SK-N-SH (cell line): Measurements from ENCODE around the gene PACSIN1. TPM values are rescaled to one million over a fixed set of nuclear protein-coding genes. Genes with fewer than 3 reads are reported as not detected.

Experiments
- CTCF ChIA-PET: fragments of 300-600, 350-600 bp; formaldehyde crosslinking; extraction: SDS; loops from one replicate; lab custom pipeline; 2021; lab: Yijun Ruan, JAX
- POLR2A ChIA-PET: fragments of 350-600 bp; sonication (Branson Sonifier 250); formaldehyde crosslinking; extraction: SDS; loops from one replicate; lab custom pipeline; 2020; ENCODE audit warnings: antibody characterized with exemption, inconsistent platforms; lab: Yijun Ruan, JAX
- DNase-seq: peaks from one replicate; pipeline ENCODE4 v3.0.0; 2012
- H2AFZ ChIP-seq: fragments of 200-600 bp; sonication (generic); 2 replicates; pipeline ENCODE4 v1.8.1; 2016; ENCODE audit warnings: antibody characterized with exemption, mild to moderate bottlenecking, low read depth
- H3F3A ChIP-seq: fragments of 200-600 bp; sonication (generic); replicated peaks from 2 replicates; pipeline ENCODE3; 2016; ENCODE audit warnings: antibody characterized with exemption, mild to moderate bottlenecking; ENCODE audit not compliant: insufficient read depth
- H3K27ac ChIP-seq, 2 experiments: fragments of 200-500 bp in 1 of 2; fragments of 200-600 bp in 1 of 2; sonication (Bioruptor generic) in 1 of 2; sonication (generic), shearing (Covaris generic) in 1 of 2; 2 replicates each; pipeline versions ENCODE4 v1.5.1 to v1.6.1; 2014 to 2016; ENCODE audit warnings: low read depth in 2 of 2, inconsistent platforms in 1 of 2, low read length in 1 of 2, mild to moderate bottlenecking in 1 of 2, mixed read lengths in 1 of 2
- H3K27me3 ChIP-seq: fragments of 200-600 bp; sonication (generic), shearing (Covaris generic); 2 replicates; pipeline ENCODE4 v1.6.1; 2016; ENCODE audit warnings: mixed run types; ENCODE audit not compliant: insufficient read depth
- H3K36me3 ChIP-seq, 2 experiments: fragments of 200-500 bp in 1 of 2; fragments of 200-600 bp in 1 of 2; sonication (Bioruptor generic) in 1 of 2; sonication (generic) in 1 of 2; replicated peaks in 1 of 2; 2 replicates each; pipeline versions ENCODE3 to v1.5.1; 2014 to 2016; ENCODE audit warnings: low read length in 1 of 2, mild to moderate bottlenecking in 1 of 2; ENCODE audit not compliant: insufficient read depth in 2 of 2, control insufficient read depth in 1 of 2
- H3K4me1 ChIP-seq, 2 experiments: fragments of 200-500 bp in 1 of 2; fragments of 200-600 bp in 1 of 2; sonication (Bioruptor generic) in 1 of 2; sonication (generic), shearing (Covaris generic) in 1 of 2; 2 replicates each; pipeline versions ENCODE4 v1.5.1 to v1.6.1; 2014 to 2016; ENCODE audit warnings: low read depth in 1 of 2, low read length in 1 of 2, mixed run types in 1 of 2; ENCODE audit not compliant: insufficient read depth in 2 of 2, control insufficient read depth in 1 of 2
- H3K4me2 ChIP-seq: fragments of 200-600 bp; sonication (generic), shearing (Covaris generic); 2 replicates; pipeline ENCODE4 v1.6.1; 2017; ENCODE audit warnings: mixed run types
- H3K4me3 ChIP-seq, 2 experiments: fragments of 200-500 bp in 1 of 2; fragments of 200-600 bp in 1 of 2; sonication (Bioruptor generic) in 1 of 2; sonication (generic), shearing (Covaris generic) in 1 of 2; 2 replicates each; pipeline versions ENCODE4 v1.5.1 to v1.8.1; 2014 to 2016; ENCODE audit warnings: low read depth in 2 of 2, inconsistent platforms in 1 of 2, low read length in 1 of 2, mild to moderate bottlenecking in 1 of 2, mixed read lengths in 1 of 2, moderate library complexity in 1 of 2
- H3K79me2 ChIP-seq: fragments of 200-600 bp; sonication (generic); 2 replicates; pipeline ENCODE4 v1.8.1; 2017; ENCODE audit warnings: mild to moderate bottlenecking; ENCODE audit not compliant: insufficient read depth
- H3K9ac ChIP-seq: fragments of 200-600 bp; sonication (generic); 2 replicates; pipeline ENCODE4 v1.6.1; 2017; ENCODE audit warnings: mixed run types
- H3K9me2 ChIP-seq: fragments of 200-600 bp; sonication (generic); 2 replicates; pipeline ENCODE4 v1.6.1; 2017; ENCODE audit warnings: mixed run types
- H3K9me3 ChIP-seq: fragments of 200-600 bp; sonication (generic); 2 replicates; pipeline ENCODE4 v1.6.1; 2017; ENCODE audit warnings: mixed run types, mild to moderate bottlenecking, moderate library complexity
- H4K20me1 ChIP-seq: fragments of 200-600 bp; sonication (generic); 2 replicates; pipeline ENCODE4 v1.6.1; 2017; ENCODE audit warnings: mild to moderate bottlenecking, mixed run types; ENCODE audit not compliant: insufficient read depth
- EP300 ChIP-seq, 2 experiments: IDR thresholded peaks; 2 replicates each; pipeline versions ENCODE4 v1.4.0 to v1.6.1; 2012; ENCODE audit warnings: borderline replicate concordance in 1 of 2, low read depth in 1 of 2, low read length in 1 of 2
- FOXM1 ChIP-seq: IDR thresholded peaks from 2 replicates; pipeline ENCODE4 v1.4.0; 2012; ENCODE audit warnings: low read depth, mild to moderate bottlenecking
- JUND ChIP-seq: IDR thresholded peaks from 2 replicates; pipeline ENCODE4 v1.4.0; 2012
- MXI1 ChIP-seq: IDR thresholded peaks from 2 replicates; pipeline ENCODE4 v1.6.1; 2012; ENCODE audit warnings: mild to moderate bottlenecking, low read depth, low read length, improper control_type of control experiment
- POLR2AphosphoS5 ChIP-seq: IDR thresholded peaks from 2 replicates; pipeline ENCODE4 v1.6.1; 2012; ENCODE audit warnings: low read depth, low read length
- RAD21 ChIP-seq: IDR thresholded peaks from 2 replicates; pipeline ENCODE4 v1.6.1; 2012; ENCODE audit warnings: mild to moderate bottlenecking, low read length
- SMC3 ChIP-seq: IDR thresholded peaks from 2 replicates; pipeline ENCODE4 v1.6.1; 2012; ENCODE audit warnings: low read depth, low read length, improper control_type of control experiment
- TAF1 ChIP-seq: IDR thresholded peaks from 2 replicates; pipeline ENCODE4 v1.6.1; 2012; ENCODE audit warnings: low read depth, mild to moderate bottlenecking, low read length, moderate library complexity, borderline replicate concordance
- TCF12 ChIP-seq: IDR thresholded peaks from 2 replicates; pipeline ENCODE4 v1.4.0; 2012
- TEAD4 ChIP-seq: IDR thresholded peaks from 2 replicates; pipeline ENCODE4 v1.4.0; 2012; ENCODE audit warnings: mild to moderate bottlenecking, borderline replicate concordance; ENCODE audit not compliant: insufficient read depth
- ZBTB33 ChIP-seq: IDR thresholded peaks from 2 replicates; pipeline ENCODE4 v1.4.0; 2012; ENCODE audit warnings: low read depth, borderline replicate concordance
- WGBS: methylation state at CpG from one replicate; pipeline ENCODE4 v1.1.6; 2017; ENCODE audit warnings: low lambda C conversion rate; 5-methylcytosine and 5-hydroxymethylcytosine counted together
- polyA plus RNA-seq, 3 experiments: library from polyadenylated mRNA; depleted of rRNA; stranded (reverse); fragments of >200 nt; gene quantifications; 2 replicates each; pipeline ENCODE4 v1.2.3, GENCODE V29; 2012
- TF ChIP-seq, protein P1 (sequence below): fragments of 150-350 bp; IDR thresholded peaks from 2 replicates; pipeline ENCODE4 v1.6.1; 2017; ENCODE audit warnings: antibody characterized with exemption, low read length, low read depth, borderline replicate concordance

The PACSIN1 gene
- polyA plus RNA-seq, 1 of the 3 experiments (the other 2 are of a cell fraction) = 0.05 TPM

DNA sequence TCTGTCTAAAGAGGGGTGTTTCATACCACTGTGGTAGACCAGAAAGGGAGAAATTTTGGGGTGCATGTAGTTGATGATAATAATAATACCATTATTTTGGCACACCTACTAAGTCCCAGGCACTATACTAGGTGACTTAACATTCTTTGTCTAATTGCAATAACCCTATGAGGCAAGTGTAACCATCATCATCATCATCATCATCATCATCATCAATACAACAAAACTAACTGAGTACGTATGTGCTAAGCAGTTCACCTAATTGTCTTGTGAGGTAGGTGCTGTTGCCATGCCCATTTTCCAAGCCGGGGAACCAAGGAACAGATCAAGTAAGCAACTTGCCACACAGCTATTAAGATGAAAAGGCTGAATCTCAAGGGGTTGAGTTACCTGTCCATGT, 2.6 kb upstream of the PACSIN1 start:
- Histone ChIP-seq H3K79me2 (no peaks in the 10 kb centered on the region), H3F3A (no peaks in the 10 kb centered on the region), H2AFZ (no peak overlapping the region), H3K27ac (no peak overlapping the region), H4K20me1 (no peaks in the 10 kb centered on the region), H3K36me3 (no peaks in the 10 kb centered on the region), H3K4me3 (no peak overlapping the region), H3K9me2 (no peaks in the 10 kb centered on the region), H3K9ac (no peak overlapping the region), H3K27me3 (no peaks in the 10 kb centered on the region; the same call in 1 of the 2 replicates), H3K4me1 (peaks cover 0 to 8% of the 10 kb centered on the region in 2 experiments; a peak in 1 of 4 replicates), H3K9me3 (no peaks in the 10 kb centered on the region), H3K4me2 (no peak overlapping the region)
- DNase-seq = no peak
- 91% methylated on average over 2 of the region's 2 CpGs for WGBS
- CTCF ChIA-PET = interaction anchor here (1.7 to 6.1 kb wide), 3 partner anchors 15 to 146 kb away, joined by 9 to 28 read pairs (median 28); no protein-coding TSS in a partner anchor
- POLR2A ChIA-PET = interaction anchor here (0.9 kb wide), 1 partner anchor 328 kb away, joined by 5 read pairs; the partner anchor contains the start of gene BLTP3A
- no peak for TF ChIP-seq ZBTB33
- TF ChIP-seq TCF12 = no peak

GRCh38 chr6:34463849-34464248, 2.0 kb upstream of the PACSIN1 start:
- H3K36me3 ChIP-seq = no peaks in the 10 kb centered on the region
- H3K4me3 ChIP-seq = no peak overlapping the region
- H3K9me3 ChIP-seq = no peaks in the 10 kb centered on the region
- H4K20me1 ChIP-seq = no peaks in the 10 kb centered on the region
- H2AFZ ChIP-seq = no peak overlapping the region
- no peaks in the 10 kb centered on the region for H3K79me2 ChIP-seq
- TF ChIP-seq SMC3 (no peak), TEAD4 (no peak), RAD21 (no peak), TAF1 (no peak), MXI1 (no peak), EP300 (IDR thresholded peaks at IDR 0.05; ENCODE audit: borderline replicate concordance in 1 of 2, low read depth in 1 of 2, low read length in 1 of 2) (no peak), POLR2AphosphoS5 (no peak), JUND (no peak), FOXM1 (no peak), TCF12 (no peak)
- TF ChIP-seq, protein P1, sequence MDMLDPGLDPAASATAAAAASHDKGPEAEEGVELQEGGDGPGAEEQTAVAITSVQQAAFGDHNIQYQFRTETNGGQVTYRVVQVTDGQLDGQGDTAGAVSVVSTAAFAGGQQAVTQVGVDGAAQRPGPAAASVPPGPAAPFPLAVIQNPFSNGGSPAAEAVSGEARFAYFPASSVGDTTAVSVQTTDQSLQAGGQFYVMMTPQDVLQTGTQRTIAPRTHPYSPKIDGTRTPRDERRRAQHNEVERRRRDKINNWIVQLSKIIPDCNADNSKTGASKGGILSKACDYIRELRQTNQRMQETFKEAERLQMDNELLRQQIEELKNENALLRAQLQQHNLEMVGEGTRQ = no peak
- TF ChIP-seq, all 33 proteins: peak for 0
- Histone ChIP-seq H3K9ac (no peak overlapping the region), H3K4me2 (no peak overlapping the region), H3K27ac (no peak overlapping the region), H3F3A (no peaks in the 10 kb centered on the region), H3K4me1 (peaks cover 0 to 8% of the 10 kb centered on the region in 2 experiments; a peak in 1 of 4 replicates), H3K9me2 (no peaks in the 10 kb centered on the region), H3K27me3 (no peaks in the 10 kb centered on the region; the same call in 1 of the 2 replicates)
- ChIA-PET CTCF (interaction anchor here (6.1 kb wide), 1 partner anchor 145 kb away, joined by 28 read pairs; no protein-coding TSS in a partner anchor), POLR2A (no interaction called here)
- no peak for DNase-seq
- WGBS = 92% methylated on average over 3 of the region's 4 CpGs
